ENCODE data around the gene GTPBP4.

The GTPBP4 gene

DNA sequence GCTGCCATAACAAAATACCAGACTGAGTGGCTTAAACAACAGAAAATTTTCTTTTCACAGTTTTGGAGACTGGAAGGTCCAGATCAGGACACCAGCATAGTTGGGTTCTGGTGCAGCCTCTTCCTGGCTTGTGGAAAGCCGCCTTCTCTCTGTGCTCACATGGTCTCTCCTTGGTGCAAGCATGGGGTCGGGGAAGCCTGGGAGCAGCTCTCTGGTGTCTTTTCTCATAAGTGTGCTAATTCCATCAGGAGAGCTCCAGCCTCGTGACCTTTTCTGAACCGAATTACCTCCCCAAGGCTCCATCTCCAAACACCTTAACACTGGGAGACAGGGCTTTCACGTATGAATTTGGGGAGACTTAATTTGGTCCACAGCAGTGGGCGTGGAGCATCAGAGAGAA lies 4.8 kb upstream of the GTPBP4 start:
- TF ChIP-seq, protein P1, sequence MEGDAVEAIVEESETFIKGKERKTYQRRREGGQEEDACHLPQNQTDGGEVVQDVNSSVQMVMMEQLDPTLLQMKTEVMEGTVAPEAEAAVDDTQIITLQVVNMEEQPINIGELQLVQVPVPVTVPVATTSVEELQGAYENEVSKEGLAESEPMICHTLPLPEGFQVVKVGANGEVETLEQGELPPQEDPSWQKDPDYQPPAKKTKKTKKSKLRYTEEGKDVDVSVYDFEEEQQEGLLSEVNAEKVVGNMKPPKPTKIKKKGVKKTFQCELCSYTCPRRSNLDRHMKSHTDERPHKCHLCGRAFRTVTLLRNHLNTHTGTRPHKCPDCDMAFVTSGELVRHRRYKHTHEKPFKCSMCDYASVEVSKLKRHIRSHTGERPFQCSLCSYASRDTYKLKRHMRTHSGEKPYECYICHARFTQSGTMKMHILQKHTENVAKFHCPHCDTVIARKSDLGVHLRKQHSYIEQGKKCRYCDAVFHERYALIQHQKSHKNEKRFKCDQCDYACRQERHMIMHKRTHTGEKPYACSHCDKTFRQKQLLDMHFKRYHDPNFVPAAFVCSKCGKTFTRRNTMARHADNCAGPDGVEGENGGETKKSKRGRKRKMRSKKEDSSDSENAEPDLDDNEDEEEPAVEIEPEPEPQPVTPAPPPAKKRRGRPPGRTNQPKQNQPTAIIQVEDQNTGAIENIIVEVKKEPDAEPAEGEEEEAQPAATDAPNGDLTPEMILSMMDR (IDR thresholded peaks at IDR 0.05; ENCODE audit: low read depth, low read length, missing control alignments): no peak
- DNase-seq (ENCODE audit: low read depth): no peak
- no peak overlapping the region for H3K4me3 ChIP-seq (ENCODE audit: low read depth, low read length)

DNA sequence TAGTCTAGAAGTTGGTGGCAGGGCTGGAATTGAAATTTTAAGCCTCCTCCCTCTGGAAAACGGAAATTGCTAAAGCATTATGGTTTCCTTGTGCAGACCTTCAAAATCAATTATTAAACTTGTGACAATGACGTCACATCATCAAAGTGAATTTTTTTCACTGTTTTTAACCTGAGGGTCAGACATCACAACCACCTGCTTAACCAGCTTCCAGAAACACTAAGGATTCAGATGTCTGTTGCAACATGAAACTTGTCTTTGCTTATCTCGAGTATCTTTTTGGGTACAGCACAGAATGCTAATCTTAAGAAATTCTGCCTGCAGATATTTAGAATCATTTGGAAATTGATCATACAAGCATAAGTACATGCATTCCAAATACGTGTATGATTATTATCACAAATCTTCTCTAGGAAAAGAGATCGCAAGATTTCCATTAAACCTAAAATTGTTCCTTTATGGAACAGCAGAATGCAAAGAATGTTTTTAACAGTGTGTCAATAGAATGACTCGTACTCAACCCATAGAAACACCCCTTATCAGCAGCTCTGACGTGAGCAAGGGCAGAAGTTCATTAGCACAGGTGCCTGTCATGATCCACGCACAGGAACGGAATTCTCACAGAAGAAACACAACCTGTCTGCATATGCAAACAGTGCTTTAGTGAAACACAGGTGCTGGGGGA lies 4.1 kb upstream of the GTPBP4 start:
- TF ChIP-seq, protein P1 (IDR thresholded peaks at IDR 0.05; ENCODE audit: low read depth, low read length, missing control alignments): no peak
- no peak overlapping the region for H3K4me3 ChIP-seq (ENCODE audit: low read depth, low read length)
- DNase-seq (ENCODE audit: low read depth): no peak

DNA sequence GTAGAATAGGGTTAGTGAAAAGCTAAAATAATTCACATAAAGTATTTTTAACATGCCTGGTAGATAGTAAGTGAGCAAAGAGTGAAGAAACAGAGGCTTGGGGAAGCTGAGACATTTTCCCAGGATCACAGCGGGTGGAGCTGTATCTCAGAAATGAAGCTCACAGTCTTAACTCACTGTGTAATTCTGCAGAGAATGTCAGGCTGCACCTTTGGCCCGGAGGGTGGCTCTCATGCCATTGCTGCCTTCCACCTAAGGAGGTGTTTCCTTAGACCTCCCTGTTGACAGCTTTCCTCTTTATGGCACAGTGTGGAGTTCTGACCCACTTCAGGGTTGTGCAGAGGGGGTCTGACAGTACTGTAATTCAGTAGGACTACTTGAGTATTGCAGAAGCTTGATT lies 2.9 kb upstream of the GTPBP4 start:
- no peak overlapping the region for H3K4me3 ChIP-seq (ENCODE audit: low read depth, low read length)
- DNase-seq (ENCODE audit: low read depth): no peak
- TF ChIP-seq, protein P1 (IDR thresholded peaks at IDR 0.05; ENCODE audit: low read depth, low read length, missing control alignments): no peak

DNA sequence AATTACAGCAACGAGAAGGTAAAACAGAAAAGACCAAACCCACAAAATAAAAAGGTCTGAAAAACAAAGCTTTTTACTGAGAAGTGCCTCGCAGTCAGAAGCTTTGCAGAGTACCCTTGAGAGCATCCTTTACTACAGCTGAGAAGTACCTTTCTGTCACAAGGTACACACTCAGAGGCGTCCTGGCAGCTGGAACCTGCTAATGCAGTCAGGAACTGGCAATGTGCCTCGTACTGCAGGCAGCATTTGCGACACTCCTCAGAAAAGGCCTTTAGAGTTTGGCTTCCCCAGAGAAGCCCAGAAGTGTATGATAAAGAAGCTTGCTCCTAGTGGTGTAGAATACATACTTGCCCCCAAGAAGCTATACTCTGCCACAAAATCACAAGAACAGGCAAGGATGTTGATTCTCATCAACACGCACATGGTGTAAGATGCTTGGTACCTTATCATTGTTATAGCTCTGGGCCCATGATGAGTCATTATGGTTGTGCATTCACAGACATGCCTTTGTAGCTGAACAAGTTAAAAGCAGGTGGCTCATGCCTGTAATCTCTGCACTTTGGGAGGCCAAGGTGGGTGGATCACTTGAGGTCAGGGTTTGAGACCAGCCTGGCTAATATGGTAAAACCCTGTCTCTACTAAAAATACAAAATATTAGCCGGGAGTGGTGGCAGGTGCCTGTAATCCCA lies 2.0 kb upstream of the GTPBP4 start:
- H3K4me3 ChIP-seq (ENCODE audit: low read depth, low read length): no peak overlapping the region
- DNase-seq (ENCODE audit: low read depth): no peak
- TF ChIP-seq, protein P1 (IDR thresholded peaks at IDR 0.05; ENCODE audit: low read depth, low read length, missing control alignments): no peak

DNA sequence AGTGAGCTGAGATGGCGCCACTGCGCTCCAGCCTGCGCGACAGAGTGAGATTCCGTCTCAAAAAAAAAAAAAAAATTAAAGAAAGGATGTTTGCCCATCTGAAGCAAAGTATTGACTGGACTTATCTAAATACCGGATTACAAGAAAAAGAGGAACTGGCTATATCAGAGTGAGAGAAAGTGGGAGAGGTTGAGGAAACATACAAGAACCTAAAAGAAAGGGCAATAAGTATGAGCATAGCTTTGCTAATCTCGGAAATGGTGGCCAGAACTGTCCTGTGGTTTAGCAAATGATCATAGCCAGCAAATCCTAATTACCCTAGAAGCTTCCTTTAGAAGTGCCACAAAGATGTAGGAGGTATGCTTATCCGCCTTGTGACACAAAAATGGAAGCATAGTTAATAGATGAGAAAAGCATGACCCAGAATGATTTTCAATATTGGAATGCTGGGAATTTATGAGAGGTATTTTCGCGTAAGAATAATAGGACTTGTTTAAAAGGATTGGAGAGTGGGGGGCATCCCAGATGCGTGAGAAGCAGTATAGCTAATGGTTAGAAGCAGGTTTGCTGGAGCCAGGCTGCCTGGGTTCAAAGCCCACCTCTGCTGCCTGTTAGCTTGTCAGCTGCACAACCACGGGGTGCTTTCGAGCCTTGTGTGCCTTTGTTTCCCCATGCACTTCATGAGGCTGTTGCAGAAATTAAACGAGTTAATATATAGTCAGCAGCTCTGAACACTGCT lies 1.2 kb upstream of the GTPBP4 start:
- DNase-seq (ENCODE audit: low read depth): no peak
- TF ChIP-seq, protein P1 (IDR thresholded peaks at IDR 0.05; ENCODE audit: low read depth, low read length, missing control alignments): no peak
- peak overlapping the region; percentile 79 for H3K4me3 ChIP-seq (ENCODE audit: low read depth, low read length)

DNA sequence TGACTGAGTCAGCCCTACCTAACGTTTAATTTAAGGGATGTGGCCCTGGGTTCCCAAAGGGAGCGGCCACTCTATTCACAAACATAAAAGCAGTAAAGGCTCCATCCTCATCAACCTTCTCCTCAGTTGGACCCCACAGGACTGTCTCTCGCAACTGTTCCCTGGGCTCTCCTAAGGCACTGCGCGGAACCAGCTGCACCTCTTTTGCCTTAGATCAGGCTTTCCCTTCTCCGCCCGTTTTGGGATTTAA lies 689 bp upstream of the GTPBP4 start:
- TF ChIP-seq, protein P1 (IDR thresholded peaks at IDR 0.05; ENCODE audit: low read depth, low read length, missing control alignments): no peak
- no peak for DNase-seq (ENCODE audit: low read depth)
- peak overlapping the region; percentile 79 for H3K4me3 ChIP-seq (ENCODE audit: low read depth, low read length)

Measured in GM12864 (cell line).